HepG2 (cell line): ENCODE measurements around the gene AK6. TPM values are rescaled to one million over a fixed set of nuclear protein-coding genes. Genes with fewer than 3 reads are reported as not detected.

Experiments used
- ATAC-seq: fragments of 200-7000 bp; cut with Tn5 transposase; 3 replicates; pipeline ENCODE4 v1.9.1; 2020; ENCODE audit warnings: mild to moderate bottlenecking, moderate library complexity
- BruUV-seq: library from RNA; stranded (reverse); fragments of 400-500 nt; replicated peaks from 2 replicates; lab custom pipeline; 2021; lab: Mats Ljungman, UMichigan
- CTCF ChIA-PET: fragments of 300-600 bp; formaldehyde crosslinking; extraction: SDS; loops from one replicate; lab custom pipeline; 2021; ENCODE audit warnings: low total read pairs, inconsistent platforms, low intra/inter-chr PET ratio; lab: Yijun Ruan, JAX
- POLR2A ChIA-PET: fragments of 350-600 bp; sonication (Branson Sonifier 250); formaldehyde crosslinking; loops from one replicate; lab custom pipeline; 2020; ENCODE audit warnings: antibody characterized with exemption, inconsistent platforms; lab: Yijun Ruan, JAX
- DNase-seq: peaks from one replicate; pipeline ENCODE4 v3.0.0-alpha.2; 2015; ENCODE audit warnings: low spot score
- FAIRE-seq: peaks from 3 replicates; lab custom pipeline; 2011; peaks lifted over from hg19 to GRCh38; lab: Jason Lieb, UNC
- H2AFZ ChIP-seq: one replicate; pipeline ENCODE4 v1.6.1; 2011; ENCODE audit warnings: low read length, inconsistent platforms
- H3K27ac ChIP-seq: fragments of 300-600 bp; 3 replicates; pipeline ENCODE4 v1.8.0; 2011; ENCODE audit warnings: mixed run types, mild to moderate bottlenecking, mixed read lengths, low read length, inconsistent platforms; ENCODE audit not compliant: insufficient read depth; ENCODE audit errors: extremely low read length
- H3K27me3 ChIP-seq, 2 experiments: fragments of 200-600 bp in 1 of 2; 2 replicates in 1 of 2; 3 replicates in 1 of 2; pipeline versions ENCODE4 v1.6.0 to v1.8.0; 2011; ENCODE audit warnings: low read length in 2 of 2, mild to moderate bottlenecking in 2 of 2, moderate library complexity in 2 of 2, inconsistent platforms in 1 of 2; ENCODE audit not compliant: insufficient read depth in 2 of 2, control insufficient read depth in 1 of 2
- H3K36me3 ChIP-seq, 2 experiments: fragments of 200-600 bp in 1 of 2; replicated peaks in 1 of 2; 2 replicates in 1 of 2; 3 replicates in 1 of 2; pipeline versions ENCODE4 v1.5.1 to v1.8.0; 2011; ENCODE audit warnings: low read length in 2 of 2, inconsistent platforms in 1 of 2; ENCODE audit not compliant: insufficient read depth in 2 of 2, control insufficient read depth in 1 of 2
- H3K4me1 ChIP-seq: 2 replicates; pipeline ENCODE4 v1.5.1; 2012; ENCODE audit warnings: low read length, inconsistent platforms; ENCODE audit not compliant: insufficient read depth
- H3K4me2 ChIP-seq: 2 replicates; pipeline ENCODE4 v1.6.0; 2011; ENCODE audit warnings: low read depth, low read length, inconsistent platforms
- H3K4me3 ChIP-seq, 3 experiments: fragments of 200-600 bp in 1 of 3; sonication (generic), shearing (Covaris generic) in 1 of 3; replicated peaks in 1 of 3; 2 replicates each; pipeline ENCODE4 v1.5.1; 2011 to 2016; ENCODE audit warnings: low read length in 3 of 3, inconsistent platforms in 2 of 3, low read depth in 2 of 3, mild to moderate bottlenecking in 2 of 3, control low read depth in 1 of 3, mixed read lengths in 1 of 3; ENCODE audit not compliant: insufficient read depth in 1 of 3
- H3K79me2 ChIP-seq: one replicate; pipeline ENCODE4 v1.6.1; 2011; ENCODE audit warnings: low read length, inconsistent platforms; ENCODE audit not compliant: insufficient read depth
- H3K9ac ChIP-seq: 2 replicates; pipeline ENCODE4 v1.6.0; 2011; ENCODE audit warnings: mild to moderate bottlenecking, low read depth, low read length, inconsistent platforms; ENCODE audit not compliant: insufficient read depth
- H3K9me3 ChIP-seq: 2 replicates; pipeline ENCODE4 v1.5.1; 2012; ENCODE audit warnings: mild to moderate bottlenecking, low read length
- H4K20me1 ChIP-seq: 2 replicates; pipeline ENCODE4 v1.6.0; 2011; ENCODE audit warnings: inconsistent platforms, mild to moderate bottlenecking, low read length, moderate library complexity; ENCODE audit not compliant: insufficient read depth
- ARHGAP35 ChIP-seq: sonication (generic); formaldehyde crosslinking; IDR thresholded peaks from 2 replicates; pipeline ENCODE4 v1.9.0; 2022; ENCODE audit warnings: mild to moderate bottlenecking, inconsistent platforms, moderate library complexity, missing genetic modification reagents, borderline replicate concordance
- ARID4A ChIP-seq: sonication (generic); formaldehyde crosslinking; IDR thresholded peaks from 2 replicates; pipeline ENCODE4 v1.5.0; 2020; ENCODE audit warnings: mild to moderate bottlenecking, missing genetic modification reagents, borderline replicate concordance
- CREBL2 ChIP-seq: sonication (generic); formaldehyde crosslinking; IDR thresholded peaks from 2 replicates; pipeline ENCODE4 v1.8.1; 2023; ENCODE audit warnings: missing genetic modification reagents, mild to moderate bottlenecking, borderline replicate concordance
- ETS1 ChIP-seq: sonication (generic); formaldehyde crosslinking; IDR thresholded peaks from 2 replicates; pipeline ENCODE4 v1.4.0; 2020; ENCODE audit warnings: missing genetic modification reagents
- FOXM1 ChIP-seq: sonication (generic); formaldehyde crosslinking; IDR thresholded peaks from 2 replicates; pipeline ENCODE4 v1.5.0; 2020; ENCODE audit warnings: missing genetic modification reagents
- FOXO1 ChIP-seq: sonication (generic); formaldehyde crosslinking; IDR thresholded peaks from 2 replicates; pipeline ENCODE4 v1.4.0; 2020; ENCODE audit warnings: missing genetic modification reagents
- MED13 ChIP-seq: sonication (generic); formaldehyde crosslinking; IDR thresholded peaks from 2 replicates; pipeline ENCODE4 v1.5.0; 2020; ENCODE audit warnings: missing genetic modification reagents
- MIER3 ChIP-seq: IDR thresholded peaks from 2 replicates; pipeline ENCODE4 v1.6.1; 2016; ENCODE audit warnings: missing compliant biosample characterization, borderline replicate concordance
- NR2F1 ChIP-seq, 2 experiments: fragments of 450-650 bp in 1 of 2; formaldehyde crosslinking in 1 of 2; IDR thresholded peaks; 2 replicates each; pipeline versions ENCODE4 v1.5.0 to v1.6.1; 2016 to 2020; ENCODE audit warnings: mild to moderate bottlenecking in 1 of 2, missing compliant biosample characterization in 1 of 2, missing genetic modification reagents in 1 of 2, moderate library complexity in 1 of 2
- SIN3B ChIP-seq: fragments of 150-350 bp; IDR thresholded peaks from 2 replicates; pipeline ENCODE4 v1.6.1; 2014; ENCODE audit warnings: low read length
- SMAD3 ChIP-seq: sonication (generic); formaldehyde crosslinking; IDR thresholded peaks from 2 replicates; pipeline ENCODE4 v1.4.0; 2020; ENCODE audit warnings: missing genetic modification reagents
- TFAP4 ChIP-seq: sonication (generic); IDR thresholded peaks from 2 replicates; pipeline ENCODE4 v1.6.1; 2016; ENCODE audit warnings: low read depth, borderline replicate concordance
- TMF1 ChIP-seq: sonication (generic); formaldehyde crosslinking; IDR thresholded peaks from 2 replicates; pipeline ENCODE4 v1.8.1; 2022; ENCODE audit warnings: low read depth, missing genetic modification reagents
- ZNF17 ChIP-seq: sonication (generic); formaldehyde crosslinking; IDR thresholded peaks from 2 replicates; pipeline ENCODE4 v1.5.0; 2020; ENCODE audit warnings: mild to moderate bottlenecking, missing genetic modification reagents
- ZNF580 ChIP-seq: IDR thresholded peaks from 2 replicates; pipeline ENCODE4 v1.6.1; 2016; ENCODE audit warnings: low read depth, borderline replicate concordance
- WGBS: methylation state at CpG from one replicate; pipeline ENCODE4 v1.1.6; 2017; ENCODE audit warnings: low lambda C conversion rate; 5-methylcytosine and 5-hydroxymethylcytosine counted together
- in situ Hi-C: cut with HindIII; loops from 2 replicates; pipeline ENCODE4 v1.10.0; 2017; ENCODE audit warnings: low pct_unique_long_range_greater_than_20kb; ENCODE audit not compliant: extremely low pct_ligation_motif_present
- intact Hi-C: fragments of 100-400 bp; cut with micrococcal nuclease; formaldehyde crosslinking; loops from one replicate; pipeline ENCODE4 v1.10.0; 2022; ENCODE audit not compliant: unreplicated experiment
- polyA plus RNA-seq, 8 experiments: library from polyadenylated mRNA; depleted of rRNA in 3 of 8; stranded (reverse) in 7 of 8; unstranded in 1 of 8; fragments of >200 nt; fragmentation: Illumina TruSeq in 4 of 8; extraction: Trizol in 4 of 8; gene quantifications; 2 replicates each; pipeline versions ENCODE4 v1.2.1 to v1.2.3, GENCODE V29; 2011 to 2016; ENCODE audit warnings: low read depth in 4 of 8, missing spikeins in 1 of 8, mixed read lengths in 1 of 8; ENCODE audit not compliant: insufficient read depth in 1 of 8
- total RNA-seq, 5 experiments: library from RNA; depleted of rRNA; stranded (reverse); fragments of >200 nt; fragmentation: Illumina TruSeq; extraction: Trizol; gene quantifications; 2 replicates each; pipeline ENCODE4 v1.2.3, GENCODE V29; 2016; ENCODE audit warnings: low read depth in 1 of 5

The AK6 gene
- total and polyA plus RNA-seq, 2 of the 13 experiments (the other 11 are each of a cell fraction or from before 2014, with no cell fraction given): 31.1 to 77.2 TPM

GRCh38 chr5:69404659-69405330 is 35.5 kb upstream of the AK6 start:
- Histone ChIP-seq H3K9me3 (no peaks in the 10 kb centered on the region), H3K27me3 (no peaks in the 10 kb centered on the region), H3K27ac (no peak overlapping the region), H3K36me3 (peaks cover 3 to 18% of the 10 kb centered on the region in 2 experiments; a peak in 3 of 5 replicates), H3K4me2 (no peak overlapping the region), H4K20me1 (no peaks in the 10 kb centered on the region), H3K4me3 (no peak overlapping the region), H3K79me2 (no peaks in the 10 kb centered on the region), H3K4me1 (no peaks in the 10 kb centered on the region), H3K9ac (no peak overlapping the region), H2AFZ (no peak overlapping the region)
- BruUV-seq: no TSS peak
- WGBS: 97% methylated on average over 15 of the region's 15 CpGs
- no peak for DNase-seq
- ChIA-PET CTCF (no interaction called here), POLR2A (no interaction called here)
- intact Hi-C loops: no loop called here
- ATAC-seq: no peak
- no peak for FAIRE-seq
- in situ Hi-C loops: no loop called here
- TF ChIP-seq ZNF17 (CRISPR knock-in tag): no peak
- TF ChIP-seq FOXM1 (CRISPR knock-in tag): no peak
- TF ChIP-seq SMAD3 (CRISPR knock-in tag): no peak
- TF ChIP-seq FOXO1 (CRISPR knock-in tag): no peak
- TF ChIP-seq MED13: no peak
- TF ChIP-seq CREBL2 (CRISPR knock-in tag): no peak
- no peak for TF ChIP-seq SIN3B
- no peak for TF ChIP-seq ETS1 (CRISPR knock-in tag)
- no peak for TF ChIP-seq NR2F1 (CRISPR knock-in tag; IDR thresholded peaks at IDR 0.05)
- TF ChIP-seq ARID4A: no peak
- no peak for TF ChIP-seq ARHGAP35 (CRISPR knock-in tag)
- TF ChIP-seq MIER3 (CRISPR knock-in tag): no peak
- TF ChIP-seq TFAP4: no peak
- TF ChIP-seq TMF1 (CRISPR knock-in tag): no peak
- no peak for TF ChIP-seq ZNF580
